HG02759 (cell line): ENCODE measurements around the gene ADAMTS18.
"Not testable (repeated sequence)": the region's sequence is repeated elsewhere in the genome, so short reads cannot be mapped to it uniquely, and the experiment has no call there.

Experiments used
- ATAC-seq: cut with Tn5 transposase; IDR thresholded peaks from one replicate; pipeline ENCODE4 v1.9.1; 2021; ENCODE audit warnings: mild to moderate bottlenecking, moderate library complexity; ENCODE audit not compliant: unreplicated experiment

ADAMTS18 gene, protein sequence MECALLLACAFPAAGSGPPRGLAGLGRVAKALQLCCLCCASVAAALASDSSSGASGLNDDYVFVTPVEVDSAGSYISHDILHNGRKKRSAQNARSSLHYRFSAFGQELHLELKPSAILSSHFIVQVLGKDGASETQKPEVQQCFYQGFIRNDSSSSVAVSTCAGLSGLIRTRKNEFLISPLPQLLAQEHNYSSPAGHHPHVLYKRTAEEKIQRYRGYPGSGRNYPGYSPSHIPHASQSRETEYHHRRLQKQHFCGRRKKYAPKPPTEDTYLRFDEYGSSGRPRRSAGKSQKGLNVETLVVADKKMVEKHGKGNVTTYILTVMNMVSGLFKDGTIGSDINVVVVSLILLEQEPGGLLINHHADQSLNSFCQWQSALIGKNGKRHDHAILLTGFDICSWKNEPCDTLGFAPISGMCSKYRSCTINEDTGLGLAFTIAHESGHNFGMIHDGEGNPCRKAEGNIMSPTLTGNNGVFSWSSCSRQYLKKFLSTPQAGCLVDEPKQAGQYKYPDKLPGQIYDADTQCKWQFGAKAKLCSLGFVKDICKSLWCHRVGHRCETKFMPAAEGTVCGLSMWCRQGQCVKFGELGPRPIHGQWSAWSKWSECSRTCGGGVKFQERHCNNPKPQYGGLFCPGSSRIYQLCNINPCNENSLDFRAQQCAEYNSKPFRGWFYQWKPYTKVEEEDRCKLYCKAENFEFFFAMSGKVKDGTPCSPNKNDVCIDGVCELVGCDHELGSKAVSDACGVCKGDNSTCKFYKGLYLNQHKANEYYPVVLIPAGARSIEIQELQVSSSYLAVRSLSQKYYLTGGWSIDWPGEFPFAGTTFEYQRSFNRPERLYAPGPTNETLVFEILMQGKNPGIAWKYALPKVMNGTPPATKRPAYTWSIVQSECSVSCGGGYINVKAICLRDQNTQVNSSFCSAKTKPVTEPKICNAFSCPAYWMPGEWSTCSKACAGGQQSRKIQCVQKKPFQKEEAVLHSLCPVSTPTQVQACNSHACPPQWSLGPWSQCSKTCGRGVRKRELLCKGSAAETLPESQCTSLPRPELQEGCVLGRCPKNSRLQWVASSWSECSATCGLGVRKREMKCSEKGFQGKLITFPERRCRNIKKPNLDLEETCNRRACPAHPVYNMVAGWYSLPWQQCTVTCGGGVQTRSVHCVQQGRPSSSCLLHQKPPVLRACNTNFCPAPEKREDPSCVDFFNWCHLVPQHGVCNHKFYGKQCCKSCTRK (N-terminal part only)

DNA sequence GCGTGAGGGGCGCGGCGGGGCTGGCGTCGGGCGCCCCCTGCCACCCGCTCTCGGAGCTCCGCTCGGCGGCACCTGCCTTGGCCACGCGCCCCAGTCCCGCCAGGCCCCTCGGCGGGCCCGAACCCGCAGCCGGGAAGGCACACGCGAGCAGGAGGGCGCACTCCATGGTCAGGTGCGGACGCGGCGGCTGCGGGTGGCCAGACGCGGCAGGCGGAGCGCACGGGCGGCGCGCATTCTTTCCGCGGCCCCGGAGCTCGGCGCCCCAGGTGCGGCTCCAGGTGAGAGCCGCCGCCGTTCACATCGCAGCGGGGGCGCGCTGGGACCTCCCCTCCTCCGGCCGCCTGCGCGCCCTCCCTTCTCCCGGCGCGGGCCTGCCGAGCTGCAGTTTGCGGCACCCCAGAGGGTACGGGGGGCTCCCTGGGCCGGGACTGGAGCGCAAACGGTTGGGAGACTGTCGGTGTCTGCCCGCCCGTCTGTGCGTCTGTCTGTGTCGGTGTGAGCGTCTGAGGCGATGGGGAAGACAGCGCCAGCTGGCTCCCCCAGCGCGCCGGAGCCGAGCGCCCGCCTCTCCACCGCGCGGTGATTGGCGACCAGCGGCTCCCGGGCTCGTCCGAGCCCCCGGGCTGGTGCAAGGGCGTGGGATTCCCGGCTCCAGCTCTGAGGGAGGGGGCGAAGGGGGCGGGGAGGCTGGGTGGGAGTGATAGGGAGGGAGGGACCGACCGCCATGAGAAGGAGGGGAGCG is at the start of gene ADAMTS18:
TSS of gene ADAMTS18 (minus strand) at position 505 of the 742 bp plus-strand sequence. CDS start at position 166, 339 bp downstream.
- no peak for ATAC-seq

DNA sequence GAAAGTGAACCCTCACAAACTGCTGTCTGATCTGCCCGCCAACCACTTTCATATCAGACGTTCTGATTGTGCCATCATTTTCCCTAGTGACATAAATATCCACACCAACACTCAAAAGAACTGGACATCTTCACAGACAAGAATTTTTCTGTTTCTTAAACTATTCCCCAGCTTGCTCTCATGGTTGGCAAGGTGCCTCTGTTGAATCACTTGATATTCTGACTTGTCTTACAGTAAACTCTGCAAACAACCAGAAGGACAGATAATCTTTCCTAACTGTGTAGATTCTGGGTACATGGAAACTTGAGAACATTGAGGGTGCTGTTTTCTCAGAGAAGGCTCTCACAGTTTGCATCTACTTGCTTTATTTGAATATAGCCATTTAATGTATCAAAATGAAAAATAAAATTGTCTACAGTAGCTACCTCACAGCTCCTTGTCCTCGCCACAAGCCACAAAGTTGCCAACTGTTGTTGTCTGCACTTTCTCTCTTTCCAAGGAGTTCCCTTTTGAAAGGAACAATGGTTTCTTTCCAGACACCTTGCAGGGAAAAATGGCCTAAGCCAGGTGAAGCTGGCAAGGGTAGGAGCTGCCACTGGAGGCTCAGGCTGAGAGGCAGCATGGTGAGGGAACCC is 46.0 kb upstream of the ADAMTS18 start:
- ATAC-seq = no peak

DNA sequence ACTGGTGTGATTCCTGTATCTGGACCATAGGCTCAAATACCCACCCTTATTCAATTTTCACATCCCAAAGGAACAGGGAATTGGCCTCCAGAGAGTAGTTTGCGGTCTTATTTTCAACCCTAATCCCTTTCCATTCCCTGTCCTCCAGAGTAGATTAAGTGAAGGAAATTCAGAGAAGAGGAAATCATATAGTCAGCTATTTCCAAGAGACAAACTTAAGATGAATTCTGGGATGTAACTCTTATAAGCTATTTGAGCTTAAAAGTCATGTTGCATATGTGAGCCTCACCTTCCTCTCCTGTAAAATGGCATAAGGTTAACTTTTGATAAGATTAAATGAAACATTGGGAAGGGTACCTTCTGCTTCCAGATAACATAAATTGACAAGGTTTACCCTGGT is 37.4 kb upstream of the ADAMTS18 start:
- ATAC-seq = no peak

DNA sequence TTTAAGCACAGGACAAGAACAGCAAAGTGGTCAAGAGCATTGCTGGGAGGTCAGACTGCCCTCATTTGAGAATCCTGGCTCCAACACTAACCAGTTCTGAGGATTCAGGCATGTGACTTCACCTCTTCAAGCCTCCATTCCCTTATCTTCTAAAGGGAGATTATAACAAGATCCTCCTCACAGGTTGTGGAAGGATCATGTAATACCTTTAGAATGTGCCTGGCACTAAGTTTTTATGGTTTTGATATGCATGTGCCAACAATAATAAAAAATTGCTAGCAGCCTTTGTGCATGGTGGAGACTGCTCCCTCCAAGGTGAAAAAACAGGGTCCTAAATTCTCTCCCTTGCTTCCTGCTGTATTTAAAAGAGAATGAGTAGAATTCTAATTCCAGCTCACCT is 36.0 kb upstream of the ADAMTS18 start:
- no peak for ATAC-seq

DNA sequence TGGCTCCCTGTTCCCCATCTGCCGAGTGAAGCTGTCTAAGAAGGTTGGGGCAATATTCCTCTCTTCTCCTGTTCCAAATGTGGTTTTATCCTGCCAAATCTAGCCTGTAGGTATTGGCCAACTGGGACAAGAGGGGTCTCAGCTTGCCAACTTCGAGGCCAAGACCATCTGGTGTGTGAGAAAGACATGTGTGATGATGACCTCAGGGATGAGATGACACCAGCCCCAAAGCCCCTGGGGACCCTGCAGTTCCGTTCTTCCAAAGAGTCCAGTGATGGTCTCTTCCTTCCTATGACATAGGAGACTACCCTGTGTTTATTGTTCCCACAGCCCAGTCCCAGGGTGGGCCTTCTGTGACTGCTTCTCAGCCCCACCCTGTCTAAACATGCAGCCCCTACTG is 34.8 kb upstream of the ADAMTS18 start:
- no peak for ATAC-seq

DNA sequence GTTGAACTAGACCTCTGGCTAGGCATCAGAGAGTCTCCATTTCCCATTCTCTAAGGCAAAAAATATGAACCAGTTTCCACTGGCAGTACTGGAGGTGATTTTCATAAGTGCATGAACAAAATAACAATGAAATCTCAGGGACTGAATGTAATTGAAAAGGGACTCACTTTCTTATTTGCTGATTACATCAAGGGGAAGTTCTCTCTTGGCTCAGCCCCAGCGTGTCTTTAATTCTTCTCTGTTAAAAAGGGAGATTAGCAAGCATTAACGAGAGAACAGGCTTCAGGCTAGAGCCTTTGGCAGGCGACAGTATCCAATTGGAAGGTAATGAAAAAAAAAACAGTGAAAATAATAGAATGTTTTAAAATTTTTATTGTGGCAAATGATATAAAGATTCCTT is 34.0 kb upstream of the ADAMTS18 start:
- no peak for ATAC-seq

DNA sequence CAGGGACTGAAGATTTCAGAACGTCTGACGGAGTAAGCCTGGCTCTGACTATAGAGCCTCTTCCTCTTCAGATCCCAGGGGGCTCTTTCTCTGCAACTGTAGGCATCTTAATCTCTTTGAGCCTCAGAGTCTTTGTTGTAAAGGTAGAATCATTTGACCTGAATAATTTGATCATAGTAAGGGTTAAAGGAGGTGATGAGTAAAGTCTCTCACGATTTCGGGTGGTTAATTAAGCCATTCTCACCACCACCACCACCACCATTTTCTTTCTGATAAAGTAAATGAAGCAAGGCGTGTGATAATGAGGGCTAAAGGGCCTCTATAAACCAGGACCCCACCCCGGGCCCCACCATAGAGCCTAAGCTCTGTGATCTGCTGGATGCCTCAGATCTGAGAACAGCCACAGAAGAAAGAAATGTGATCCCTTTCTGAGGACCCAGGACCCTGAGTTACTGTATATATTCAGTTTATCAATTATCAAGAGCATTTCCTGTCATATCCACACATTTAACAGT is 33.0 kb upstream of the ADAMTS18 start:
- ATAC-seq = no peak

DNA sequence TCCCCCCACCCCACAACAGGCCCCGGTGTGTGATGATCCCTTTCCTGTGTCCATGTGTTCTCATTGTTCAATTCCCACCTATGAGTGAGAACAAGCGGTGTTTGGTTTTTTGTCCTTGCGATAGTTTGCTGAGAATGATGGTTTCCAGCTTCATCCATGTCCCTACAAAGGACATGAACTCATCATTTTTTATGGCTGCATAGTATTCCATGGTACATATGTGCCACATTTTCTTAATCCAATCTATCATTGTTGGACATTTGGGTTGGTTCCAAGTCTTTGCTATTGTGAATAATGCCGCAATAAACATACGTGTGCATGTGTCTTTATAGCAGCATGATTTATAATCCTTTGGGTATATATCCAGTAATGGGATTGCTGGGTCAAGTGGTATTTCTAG is 28.8 kb upstream of the ADAMTS18 start:
- ATAC-seq = not testable (repeated sequence)

DNA sequence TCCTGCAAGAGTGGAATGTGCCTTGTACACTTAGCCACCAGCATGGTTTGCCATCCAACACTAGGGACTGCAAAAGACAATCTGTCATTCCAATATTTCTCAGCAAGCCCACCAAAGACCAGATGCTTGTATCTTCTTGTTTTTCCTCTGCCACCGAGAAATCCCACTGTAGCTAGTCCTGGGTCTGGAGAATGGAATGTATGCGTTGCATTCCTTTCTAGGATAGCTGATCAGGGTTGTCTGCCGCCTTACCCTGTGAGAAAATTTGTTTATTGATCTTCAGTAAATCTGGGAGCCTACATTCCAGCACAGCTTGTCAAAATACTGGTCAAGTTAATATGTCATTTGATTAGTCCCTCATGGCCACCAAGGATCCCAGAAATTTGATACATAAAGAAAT is 28.1 kb upstream of the ADAMTS18 start:
- ATAC-seq = no peak

DNA sequence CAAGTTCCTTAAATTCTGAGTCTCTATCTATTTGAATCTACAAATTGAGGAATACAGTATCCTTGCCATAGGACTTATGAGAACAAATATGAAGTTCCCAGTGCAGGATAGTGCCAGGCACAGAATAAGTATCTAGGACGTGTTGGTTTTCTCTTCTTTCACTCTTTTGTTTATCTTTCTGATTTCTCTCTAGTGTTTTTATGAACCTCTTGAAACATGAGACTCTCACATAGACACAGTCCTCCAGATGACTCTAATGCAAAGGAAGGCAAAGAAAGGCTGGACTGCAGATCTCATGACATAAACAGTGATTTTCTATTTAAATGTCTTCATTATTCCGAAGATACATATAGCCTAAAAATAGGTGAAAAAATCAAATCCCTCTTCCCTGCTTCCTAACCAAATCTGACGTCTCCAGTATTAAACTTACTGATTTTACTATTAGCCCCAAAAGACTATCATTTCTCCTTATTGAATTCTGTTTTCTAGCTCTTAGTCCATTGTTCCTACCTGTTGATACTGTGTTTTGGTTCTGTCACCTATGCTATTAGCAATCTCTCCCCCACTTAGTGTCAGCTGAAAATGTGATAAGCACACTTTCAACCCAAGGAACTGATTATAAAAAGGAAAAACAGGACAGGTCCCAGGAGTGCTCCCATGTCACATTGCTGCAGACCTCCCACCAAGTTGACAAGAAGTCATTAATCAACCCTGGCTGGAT is 24.9 kb upstream of the ADAMTS18 start:
- ATAC-seq = no peak

DNA sequence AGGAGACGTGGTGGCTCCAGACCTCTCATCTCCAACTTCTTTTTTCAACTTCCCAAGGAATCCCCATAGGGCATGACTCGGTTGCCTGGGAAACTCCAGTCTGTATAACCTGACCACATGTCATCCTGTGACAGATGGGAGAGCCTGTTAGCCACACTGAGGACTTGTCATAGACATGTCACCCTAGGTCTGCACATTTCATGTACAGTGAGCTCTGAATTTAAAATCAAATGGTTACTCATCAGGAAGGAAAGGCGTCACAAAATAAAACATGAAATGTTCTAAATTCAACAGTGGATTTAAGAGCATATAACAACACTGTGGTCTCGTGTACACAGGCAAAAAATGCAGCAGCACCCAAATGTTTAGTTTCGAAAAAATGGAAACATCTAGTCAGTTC is 22.2 kb upstream of the ADAMTS18 start:
- ATAC-seq = no peak

DNA sequence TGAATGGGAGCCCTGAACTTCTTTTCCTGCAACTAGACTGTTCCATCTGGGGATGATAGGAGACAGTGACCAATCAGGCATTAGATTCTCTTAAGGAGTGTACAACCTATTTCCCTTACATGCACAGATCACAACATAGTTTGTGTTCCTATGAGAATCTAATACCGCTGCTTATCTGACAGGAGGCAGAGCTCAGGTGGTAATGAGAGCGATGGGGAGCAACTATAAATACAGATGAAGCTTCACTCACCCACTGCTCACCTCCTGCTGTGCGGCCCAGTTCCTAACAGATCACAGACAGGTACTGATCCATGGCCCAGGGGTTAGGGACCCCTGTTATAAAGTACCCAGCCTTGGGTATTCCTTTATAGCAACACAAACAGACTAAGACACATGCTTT is 17.4 kb upstream of the ADAMTS18 start:
- no peak for ATAC-seq

DNA sequence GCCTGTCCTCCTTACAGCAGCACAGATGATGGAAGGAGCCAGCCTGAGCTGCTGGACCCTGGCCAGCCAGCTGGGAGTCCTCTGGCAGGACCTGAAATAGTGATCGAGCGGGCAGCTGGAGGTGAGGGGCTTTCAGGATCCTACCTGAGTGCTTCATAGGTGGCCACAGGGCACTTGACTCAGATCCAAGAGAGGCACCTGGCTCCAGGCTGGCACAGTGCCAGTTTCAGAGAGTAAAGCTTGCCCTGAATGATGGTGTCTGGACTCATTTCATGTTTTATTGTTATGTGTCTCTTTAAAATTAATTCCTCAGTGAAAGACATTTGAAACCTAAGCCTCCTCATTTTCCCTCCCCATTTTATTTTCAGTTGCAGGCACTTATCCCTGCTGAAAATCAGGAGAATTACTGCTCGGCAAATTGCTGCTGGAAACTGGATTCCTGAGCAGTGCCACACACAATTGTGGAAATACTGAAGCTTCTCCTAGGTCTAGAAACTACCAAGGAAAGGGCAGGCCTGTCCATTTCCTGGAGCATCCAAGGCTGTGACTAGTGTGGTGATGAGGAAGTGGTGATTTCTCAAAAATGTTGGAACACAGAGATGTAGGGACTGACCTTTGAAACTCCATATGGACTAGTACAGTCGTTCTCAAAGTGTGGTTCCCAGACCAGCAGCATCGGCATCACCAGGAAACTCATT is 16.1 kb upstream of the ADAMTS18 start:
- no peak for ATAC-seq

DNA sequence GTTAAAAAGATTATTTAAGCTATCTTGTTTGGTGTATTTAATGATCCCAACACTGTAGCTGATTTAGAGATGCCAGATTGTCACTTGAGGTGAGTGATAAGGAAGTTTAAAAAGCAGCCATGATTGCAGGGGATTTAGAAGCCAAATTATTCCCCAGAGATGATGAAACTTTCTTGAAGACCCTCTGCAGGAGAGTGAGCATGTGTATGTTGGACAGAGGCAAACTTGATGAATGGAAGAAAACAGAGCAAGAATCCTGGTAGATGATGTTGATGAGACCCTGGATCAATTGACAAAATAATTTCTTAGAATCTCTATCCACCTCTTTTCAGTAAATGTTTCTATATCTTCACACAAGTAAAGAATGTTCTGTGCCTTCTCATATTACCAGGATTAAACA is 14.4 kb upstream of the ADAMTS18 start:
- ATAC-seq = no peak

DNA sequence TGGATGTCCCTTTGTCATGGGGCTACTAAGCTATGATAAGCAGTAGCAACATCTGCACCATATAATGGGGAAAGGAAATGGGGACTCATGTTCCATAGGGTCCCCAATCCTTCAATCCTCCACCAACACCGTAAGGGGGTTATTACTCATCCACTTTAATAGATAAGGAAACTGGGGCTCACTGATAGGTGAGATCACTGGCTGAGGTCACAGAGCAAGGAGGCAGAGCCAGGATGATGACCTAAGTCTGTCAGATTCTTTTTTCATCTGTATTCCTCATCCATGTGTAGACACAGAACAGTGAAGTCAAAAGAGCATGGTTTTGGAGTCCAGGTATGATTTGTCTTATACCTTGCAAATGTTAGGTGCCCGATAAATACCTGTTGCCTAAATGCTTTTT is 10.5 kb upstream of the ADAMTS18 start:
- ATAC-seq = no peak

DNA sequence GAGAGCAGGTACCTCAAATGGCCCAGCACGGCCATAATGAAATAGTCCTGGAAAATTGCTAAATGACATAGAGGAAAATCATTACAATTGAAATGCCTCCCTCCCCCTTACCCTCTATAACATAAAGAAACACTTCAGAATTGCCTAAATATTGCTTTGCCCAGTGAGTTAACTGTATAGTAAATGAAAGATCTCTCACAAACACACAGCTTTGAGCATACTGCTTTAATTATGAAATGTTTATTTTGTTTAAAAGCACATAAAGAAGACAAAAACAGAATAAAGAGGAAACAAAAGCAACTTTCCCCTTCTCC is 9.3 kb upstream of the ADAMTS18 start:
- no peak for ATAC-seq

DNA sequence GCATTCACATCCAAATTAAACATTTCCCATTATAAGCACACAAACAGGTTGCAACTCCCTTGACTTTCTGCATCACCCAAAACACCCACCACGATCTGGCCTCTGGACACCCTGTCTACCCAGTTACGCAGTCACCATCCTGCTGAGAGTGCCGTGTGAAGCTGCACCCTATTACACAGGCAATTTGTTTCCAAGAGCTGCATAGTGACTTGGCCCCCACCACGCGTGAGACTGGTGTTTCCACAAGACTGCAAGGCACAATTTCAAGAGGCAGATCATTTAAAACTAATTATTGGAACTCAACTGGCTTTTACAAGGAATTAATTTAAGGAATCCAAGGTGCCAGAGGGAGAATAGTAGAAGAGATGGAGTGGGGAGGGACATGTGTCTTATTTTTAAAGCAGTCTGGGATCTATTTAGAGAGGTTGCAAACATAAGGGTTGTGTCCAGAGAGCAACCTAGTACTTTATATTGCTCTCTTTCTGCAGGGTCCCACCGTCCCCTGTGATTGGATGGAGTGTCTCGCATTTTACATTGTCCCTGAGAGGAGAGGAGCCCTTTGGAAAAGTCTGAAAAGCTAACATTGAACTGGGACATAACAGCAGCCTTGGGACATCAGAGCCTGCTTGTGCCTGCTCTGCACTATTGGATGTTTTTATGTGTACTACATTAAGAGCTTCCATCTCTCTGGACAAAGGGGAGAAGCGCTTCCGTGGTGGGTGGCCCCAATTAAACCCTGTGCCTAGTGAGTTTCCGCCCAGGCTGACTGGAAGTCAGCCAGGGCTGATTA is 8.7 kb upstream of the ADAMTS18 start:
- ATAC-seq = no peak

DNA sequence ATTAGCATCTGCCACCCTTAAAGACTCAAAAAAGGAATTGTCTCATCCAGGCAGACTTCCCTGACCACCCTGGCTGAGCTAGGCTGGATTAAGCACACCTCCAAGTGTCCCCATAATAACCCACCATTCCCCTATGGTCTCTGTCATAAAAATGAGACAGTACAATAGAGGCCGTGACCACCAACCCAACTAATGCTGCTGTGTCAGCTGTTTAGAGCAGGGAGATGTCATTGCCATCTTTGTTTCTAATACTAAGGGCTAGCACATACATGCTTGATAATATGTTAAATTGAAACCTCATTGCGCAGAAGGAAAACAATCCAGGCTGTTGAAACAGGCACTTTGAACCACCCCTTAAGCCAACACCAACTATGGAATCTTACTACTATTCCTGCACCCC is 7.2 kb upstream of the ADAMTS18 start:
- no peak for ATAC-seq
